ENCODE data around the gene GRID1.

DNA sequence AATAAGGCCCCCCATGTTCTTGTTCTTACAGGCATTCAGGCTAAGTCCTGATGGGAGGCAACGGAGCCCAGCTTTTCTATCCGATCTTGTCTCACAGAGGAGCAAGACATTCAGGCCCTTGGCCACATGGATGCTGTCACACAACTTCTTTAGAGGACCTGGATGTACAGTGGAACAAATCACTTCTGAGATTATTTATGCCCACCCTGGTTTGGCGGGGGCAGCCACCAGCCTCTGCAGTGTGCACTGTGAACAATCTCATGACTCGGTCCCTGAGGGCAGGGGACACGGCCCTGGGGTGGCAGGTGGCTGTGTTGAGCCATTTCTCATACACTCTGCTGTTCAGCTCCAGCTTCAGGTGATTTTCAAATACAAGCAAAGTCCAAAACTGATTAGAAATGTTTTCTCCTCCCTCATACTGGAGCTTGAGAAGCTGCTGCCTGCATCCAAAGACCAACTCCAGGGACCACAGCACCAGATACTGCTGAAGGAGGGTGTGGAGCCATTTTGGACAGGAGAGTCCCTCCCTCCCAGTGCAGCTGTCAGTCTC lies 441.3 kb downstream of the GRID1 start:
- TF ChIP-seq YY1 (IDR thresholded peaks at IDR 0.05; ENCODE audit: insufficient read depth, insufficient read length) (no peak), ZNF274 (IDR thresholded peaks at IDR 0.05; ENCODE audit: low read depth, low read length) (no peak), SUZ12 (IDR thresholded peaks at IDR 0.05; ENCODE audit: extremely low read depth, insufficient read depth, insufficient read length) (no peak)
